D341Med (cell line): Measurements from ENCODE around the gene SYNGR3.
A peak's percentile ranks its signal among the peaks of the same experiment; 100 is the strongest.
"Not testable (repeated sequence)": the region's sequence is repeated elsewhere in the genome, so short reads cannot be mapped to it uniquely, and the experiment has no call there.

ENCODE experiments used
- DNase-seq: peaks from one replicate; pipeline ENCODE4 v3.0.0; 2012; ENCODE audit warnings: low spot score

SYNGR3 gene

GRCh38 chr16:1959269-1960039 lies 30.3 kb upstream of the SYNGR3 start, which contains the start of gene NDUFB10:
NDUFB10 (plus strand) TSS chr16:1959538; CDS start chr16:1959625, 87 bp downstream.
- peak; percentile 94 for DNase-seq

GRCh38 chr16:1960665-1961630 lies 28.8 kb upstream of the SYNGR3 start:
- DNase-seq, result peak; percentile 64

- no peak for DNase-seq
These were observed 28.1 kb upstream of the SYNGR3 start for GRCh38 chr16:1961651-1962067.

DNA sequence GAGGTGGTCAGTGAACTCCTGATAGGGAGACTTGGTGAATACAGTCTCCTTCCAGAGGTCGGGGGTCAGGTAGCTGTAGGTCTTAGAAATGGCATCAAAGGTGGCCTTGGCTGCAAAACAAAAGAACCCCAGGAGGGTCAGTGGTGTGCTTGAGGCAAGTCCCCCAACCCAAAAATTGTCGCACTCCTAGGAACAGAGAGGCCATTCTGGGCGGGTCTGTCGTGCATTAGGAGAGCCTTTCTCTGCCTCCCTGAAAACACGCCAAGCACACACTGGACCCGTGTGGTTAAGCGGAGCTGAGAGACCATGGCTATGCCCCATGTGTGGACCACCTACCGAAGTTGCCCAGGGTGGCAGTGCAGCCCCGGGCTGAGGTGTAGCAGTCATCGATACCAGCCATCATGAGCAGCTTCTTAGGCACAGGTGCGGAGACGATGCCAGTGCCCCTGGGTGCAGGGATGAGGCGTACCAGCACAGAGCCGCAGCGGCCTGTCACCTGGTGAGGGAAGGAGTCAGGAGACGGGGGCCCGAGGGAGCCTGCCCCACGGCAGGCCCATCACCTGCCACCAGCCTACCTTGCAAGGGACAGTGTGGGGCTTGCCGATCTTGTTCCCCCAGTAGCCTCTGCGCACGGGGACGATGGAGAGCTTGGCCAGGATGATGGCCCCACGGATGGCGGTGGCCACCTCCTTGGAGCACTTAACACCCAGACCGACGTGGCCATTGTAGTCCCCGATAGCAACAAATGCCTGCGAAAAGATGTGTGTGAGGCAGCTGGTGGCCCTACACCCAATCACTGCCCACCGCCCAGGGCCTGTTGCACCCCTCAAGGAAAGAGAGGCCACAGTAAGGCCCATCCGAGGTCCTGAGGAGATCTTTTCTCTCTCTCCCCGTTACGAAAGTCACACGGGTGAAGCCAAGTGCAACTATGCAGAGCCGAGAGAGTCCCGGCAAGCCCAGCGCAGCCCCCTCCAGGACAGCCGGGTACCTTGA lies 27.3 kb upstream of the SYNGR3 start:
- DNase-seq, result not testable (repeated sequence)

DNA sequence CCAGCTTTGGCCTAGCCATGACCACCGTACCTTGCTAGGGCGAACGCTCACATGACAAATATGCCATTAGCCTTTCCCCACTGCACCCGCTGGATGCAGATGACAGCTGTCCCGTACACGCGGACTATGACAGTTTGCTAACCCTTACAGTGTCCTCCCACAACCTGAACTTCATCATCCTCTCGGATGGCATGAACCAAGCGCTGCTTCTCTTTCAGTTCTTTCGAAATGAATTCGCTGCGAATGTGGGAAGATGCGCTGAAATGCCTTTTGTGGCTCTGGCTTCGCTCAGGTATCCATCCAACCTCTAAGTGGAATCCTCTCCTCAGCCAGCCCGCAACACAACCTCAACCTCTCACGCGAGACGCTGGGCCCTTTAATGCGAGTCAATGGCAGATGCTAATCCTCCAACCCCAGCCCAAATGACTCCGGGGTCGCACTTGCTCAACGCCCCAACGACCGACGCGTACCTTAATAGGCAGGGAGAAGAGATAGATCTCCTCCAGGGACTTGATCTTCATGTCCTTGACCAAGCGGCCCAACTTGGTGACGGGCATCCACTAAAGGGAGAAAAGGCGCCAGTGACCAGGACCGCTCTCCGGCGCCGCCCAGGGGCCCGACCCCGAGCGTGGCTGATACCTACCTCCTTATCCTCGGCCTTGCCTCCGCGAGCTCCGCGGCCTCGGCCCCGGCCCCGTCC lies 25.8 kb upstream of the SYNGR3 start:
- DNase-seq, result no peak

GRCh38 chr16:1964506-1965395 lies 25.0 kb upstream of the SYNGR3 start, which contains the start of gene RPS2:
RPS2 (minus strand) TSS chr16:1964826; CDS start chr16:1964625, 201 bp downstream.
- peak; percentile 98 for DNase-seq

- DNase-seq, result no peak
These were observed 24.3 kb upstream of the SYNGR3 start for GRCh38 chr16:1965396-1966001.

- DNase-seq, result no peak
These were observed 23.3 kb upstream of the SYNGR3 start, which contains the start of gene RNF151 for GRCh38 chr16:1966460-1966859. RNF151 (plus strand) TSS chr16:1966856; CDS start chr16:1966882, 26 bp downstream.

GRCh38 chr16:1968146-1968953 lies 21.4 kb upstream of the SYNGR3 start:
- no peak for DNase-seq

GRCh38 chr16:1971796-1972489 lies 17.8 kb upstream of the SYNGR3 start, which contains the start of gene TBL3:
TBL3 (plus strand) TSS chr16:1972053; CDS start chr16:1972165, 112 bp downstream.
- DNase-seq, result peak; percentile 94

DNA sequence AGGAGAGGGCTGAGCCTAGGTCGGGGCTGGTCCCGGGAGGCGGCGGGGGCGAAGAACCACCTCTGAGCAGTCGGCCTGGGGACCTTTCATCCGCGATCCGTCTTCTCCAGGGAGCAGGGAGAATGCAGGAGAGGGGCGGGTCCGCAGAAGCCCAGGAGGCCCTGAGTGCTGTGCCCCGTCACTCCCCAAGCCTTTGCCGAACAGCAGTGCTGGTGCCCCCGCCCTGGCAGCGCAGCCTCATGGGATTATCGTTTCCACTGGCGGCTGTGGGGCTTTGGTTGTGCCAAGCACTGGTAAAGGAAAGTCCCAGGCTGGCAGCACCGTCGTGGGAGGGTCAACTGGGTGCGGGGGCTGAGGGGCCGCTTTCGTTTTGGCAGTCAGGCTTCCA lies 17.3 kb upstream of the SYNGR3 start:
- no peak for DNase-seq

DNA sequence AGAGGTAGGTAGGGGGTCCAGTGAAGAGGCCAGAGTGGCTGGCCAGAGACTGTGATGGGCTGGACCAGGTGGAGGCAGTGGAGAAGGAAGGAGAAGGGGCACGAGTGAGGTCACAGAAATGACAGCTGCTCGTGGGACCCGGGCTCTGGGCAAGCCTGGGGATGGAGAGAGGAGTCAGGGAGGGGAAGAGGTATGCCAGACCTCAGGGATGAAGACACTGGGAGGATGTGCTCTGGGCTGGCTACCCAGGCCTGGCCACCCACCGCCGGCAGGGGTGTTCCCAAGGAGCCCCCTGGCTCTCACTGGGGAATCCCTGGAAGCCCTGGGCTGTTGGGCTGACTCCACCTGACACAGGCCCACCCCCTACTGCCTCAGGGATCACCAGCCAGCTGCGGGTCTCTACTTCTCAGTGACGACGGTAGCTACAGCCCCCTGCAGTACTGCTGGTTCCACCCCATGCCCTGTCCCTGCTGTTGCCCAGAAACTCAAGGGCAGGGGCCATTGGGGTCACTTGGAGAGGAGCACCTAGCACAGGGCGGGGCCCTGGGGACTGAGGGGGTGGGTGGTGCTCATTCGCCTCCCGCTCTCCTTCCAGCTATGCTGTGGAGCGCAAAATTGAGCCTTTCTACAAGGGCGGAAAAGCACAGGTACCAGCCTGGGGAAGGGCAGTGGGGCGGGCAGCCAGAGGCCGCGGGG lies 16.2 kb upstream of the SYNGR3 start:
- DNase-seq, result no peak

DNA sequence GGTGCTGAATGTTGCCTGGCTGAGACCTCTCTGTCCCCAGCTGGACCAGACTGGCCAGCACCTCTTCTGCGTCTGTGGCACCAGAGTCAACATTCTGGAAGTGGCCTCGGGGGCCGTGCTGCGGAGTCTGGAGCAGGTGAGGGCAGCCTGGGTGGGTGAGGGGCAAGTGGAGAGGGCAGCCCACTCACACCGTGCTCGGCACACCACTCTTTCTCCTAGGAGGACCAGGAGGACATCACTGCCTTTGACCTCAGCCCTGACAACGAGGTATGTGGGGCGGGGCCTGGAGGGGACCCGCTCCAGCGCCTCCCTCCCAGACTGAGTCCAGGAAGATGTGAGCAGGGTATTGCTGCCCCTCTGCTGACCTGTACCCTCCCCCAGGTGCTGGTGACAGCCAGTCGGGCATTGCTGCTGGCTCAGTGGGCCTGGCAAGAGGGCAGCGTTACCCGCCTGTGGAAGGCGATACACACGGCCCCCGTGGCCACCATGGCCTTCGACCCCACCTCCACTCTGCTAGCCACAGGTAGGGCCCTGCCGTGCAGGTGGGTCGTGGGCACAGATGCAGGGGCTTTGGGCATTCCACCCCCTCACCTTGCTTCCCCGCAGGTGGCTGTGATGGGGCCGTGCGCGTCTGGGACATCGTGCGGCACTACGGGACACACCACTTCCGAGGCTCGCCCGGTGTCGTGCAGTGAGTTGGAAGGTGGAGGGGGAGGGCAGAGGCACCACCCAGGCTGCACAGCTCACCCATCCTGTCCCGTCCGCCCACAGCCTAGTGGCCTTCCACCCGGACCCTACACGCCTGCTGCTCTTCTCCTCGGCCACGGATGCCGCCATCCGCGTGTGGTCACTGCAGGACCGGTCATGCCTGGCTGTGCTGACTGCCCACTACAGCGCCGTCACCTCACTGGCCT lies 15.4 kb upstream of the SYNGR3 start:
- no peak for DNase-seq

- no peak for DNase-seq
These were observed 14.1 kb upstream of the SYNGR3 start for GRCh38 chr16:1975432-1976215.

GRCh38 chr16:1976216-1976520 lies 13.6 kb upstream of the SYNGR3 start:
- no peak for DNase-seq
